HepG2 (cell line): Measurements from ENCODE around the gene CEP76. TPM values are rescaled to one million over a fixed set of nuclear protein-coding genes. Genes with fewer than 3 reads are reported as not detected.

Experiments used
- CEBPB ChIP-seq: IDR thresholded peaks from 2 replicates; pipeline ENCODE4 v1.6.1; 2011; ENCODE audit warnings: low read depth, low read length, improper control_type of control experiment, borderline replicate concordance
- GLI4 ChIP-seq: sonication (generic); formaldehyde crosslinking; IDR thresholded peaks from 2 replicates; pipeline ENCODE4 v1.5.1; 2020; ENCODE audit warnings: missing genetic modification reagents, mild to moderate bottlenecking, moderate library complexity, borderline replicate concordance
- HNF4G ChIP-seq, 2 experiments: sonication (generic) in 1 of 2; formaldehyde crosslinking in 1 of 2; IDR thresholded peaks; 2 replicates each; pipeline versions ENCODE4 v1.4.0 to v1.6.1; 2011 to 2020; ENCODE audit warnings: borderline replicate concordance in 2 of 2, low read depth in 2 of 2, mild to moderate bottlenecking in 2 of 2, low read length in 1 of 2, missing genetic modification reagents in 1 of 2, moderate library complexity in 1 of 2
- JUN ChIP-seq: sonication (generic); formaldehyde crosslinking; IDR thresholded peaks from 2 replicates; pipeline ENCODE4 v1.4.0; 2020; ENCODE audit warnings: mild to moderate bottlenecking, missing genetic modification reagents
- NFKB2 ChIP-seq: sonication (generic); formaldehyde crosslinking; IDR thresholded peaks from 2 replicates; pipeline ENCODE4 v1.4.0; 2020; ENCODE audit warnings: missing genetic modification reagents, borderline replicate concordance
- NR2C2 ChIP-seq: sonication (generic); formaldehyde crosslinking; IDR thresholded peaks from 2 replicates; pipeline ENCODE4 v1.4.0; 2020; ENCODE audit warnings: missing genetic modification reagents, mild to moderate bottlenecking, moderate library complexity, borderline replicate concordance
- NR2F1 ChIP-seq, 2 experiments: fragments of 450-650 bp in 1 of 2; formaldehyde crosslinking in 1 of 2; IDR thresholded peaks; 2 replicates each; pipeline versions ENCODE4 v1.5.0 to v1.6.1; 2016 to 2020; ENCODE audit warnings: mild to moderate bottlenecking in 1 of 2, missing compliant biosample characterization in 1 of 2, missing genetic modification reagents in 1 of 2, moderate library complexity in 1 of 2
- NR2F2 ChIP-seq: IDR thresholded peaks from 2 replicates; pipeline ENCODE4 v1.6.1; 2012; ENCODE audit warnings: low read depth, inconsistent platforms, borderline replicate concordance
- NR2F6 ChIP-seq, 2 experiments: IDR thresholded peaks; 2 replicates each; pipeline ENCODE4 v1.6.1; 2016; ENCODE audit warnings: antibody characterized with exemption in 1 of 2, mild to moderate bottlenecking in 1 of 2
- POLR2AphosphoS5 ChIP-seq: IDR thresholded peaks from 2 replicates; pipeline ENCODE4 v1.6.1; 2012; ENCODE audit warnings: low read depth, low read length
- SALL1 ChIP-seq: sonication (generic); formaldehyde crosslinking; IDR thresholded peaks from 2 replicates; pipeline ENCODE4 v1.8.0; 2022; ENCODE audit warnings: mild to moderate bottlenecking, missing genetic modification reagents
- SAP130 ChIP-seq: IDR thresholded peaks from 2 replicates; pipeline ENCODE4 v1.6.1; 2016; ENCODE audit warnings: low read depth
- SOX13 ChIP-seq, 3 experiments: fragments of 450-650 bp in 1 of 3; sonication (generic) in 1 of 3; formaldehyde crosslinking in 1 of 3; IDR thresholded peaks in 2 of 3; conservative IDR thresholded peaks in 1 of 3; 2 replicates each; pipeline versions ENCODE4 v1.5.0 to v1.6.1; 2016 to 2020; ENCODE audit warnings: antibody characterized with exemption in 1 of 3, mild to moderate bottlenecking in 1 of 3, missing compliant biosample characterization in 1 of 3, missing genetic modification reagents in 1 of 3, moderate library complexity in 1 of 3
- SOX6 ChIP-seq, 2 experiments: fragments of 450-650 bp in 1 of 2; sonication (generic) in 1 of 2; formaldehyde crosslinking in 1 of 2; IDR thresholded peaks; 2 replicates each; pipeline versions ENCODE4 v1.4.0 to v1.6.1; 2017 to 2020; ENCODE audit warnings: antibody characterized with exemption in 1 of 2, mild to moderate bottlenecking in 1 of 2, missing genetic modification reagents in 1 of 2
- TBL1XR1 ChIP-seq: fragments of 150-350 bp; IDR thresholded peaks from 2 replicates; pipeline ENCODE4 v1.6.1; 2014; ENCODE audit warnings: borderline replicate concordance, low read length; ENCODE audit not compliant: partially characterized antibody
- TBX2 ChIP-seq: sonication (generic); formaldehyde crosslinking; IDR thresholded peaks from 2 replicates; pipeline ENCODE4 v1.5.0; 2020; ENCODE audit warnings: missing genetic modification reagents, mild to moderate bottlenecking, borderline replicate concordance
- TCF7 ChIP-seq: sonication (generic); IDR thresholded peaks from 2 replicates; pipeline ENCODE4 v1.6.1; 2016; ENCODE audit warnings: antibody characterized with exemption, low read depth
- TOPORS ChIP-seq: sonication (generic); formaldehyde crosslinking; IDR thresholded peaks from 2 replicates; pipeline ENCODE4 v1.8.0; 2023; ENCODE audit warnings: mild to moderate bottlenecking, missing genetic modification reagents
- ZMYM3 ChIP-seq: sonication (generic); formaldehyde crosslinking; IDR thresholded peaks from 2 replicates; pipeline ENCODE4 v1.5.1; 2020; ENCODE audit warnings: mild to moderate bottlenecking, missing genetic modification reagents
- ZNF263 ChIP-seq: sonication (generic); formaldehyde crosslinking; IDR thresholded peaks from 2 replicates; pipeline ENCODE4 v1.4.0; 2020; ENCODE audit warnings: missing genetic modification reagents
- ZNF354B ChIP-seq: sonication (generic); formaldehyde crosslinking; IDR thresholded peaks from 2 replicates; pipeline ENCODE4 v1.8.0; 2022; ENCODE audit warnings: mild to moderate bottlenecking, missing genetic modification reagents
- ZNF362 ChIP-seq: sonication (generic); formaldehyde crosslinking; IDR thresholded peaks from 2 replicates; pipeline ENCODE4 v1.4.0; 2020; ENCODE audit warnings: missing genetic modification reagents, mild to moderate bottlenecking, borderline replicate concordance
- ZNF501 ChIP-seq: sonication (generic); formaldehyde crosslinking; IDR thresholded peaks from 2 replicates; pipeline ENCODE4 v1.5.1; 2020; ENCODE audit warnings: mild to moderate bottlenecking, moderate library complexity, missing genetic modification reagents
- polyA plus RNA-seq, 8 experiments: library from polyadenylated mRNA; depleted of rRNA in 3 of 8; stranded (reverse) in 7 of 8; unstranded in 1 of 8; fragments of >200 nt; fragmentation: Illumina TruSeq in 4 of 8; extraction: Trizol in 4 of 8; gene quantifications; 2 replicates each; pipeline versions ENCODE4 v1.2.1 to v1.2.3, GENCODE V29; 2011 to 2016; ENCODE audit warnings: low read depth in 4 of 8, missing spikeins in 1 of 8, mixed read lengths in 1 of 8; ENCODE audit not compliant: insufficient read depth in 1 of 8
- total RNA-seq, 5 experiments: library from RNA; depleted of rRNA; stranded (reverse); fragments of >200 nt; fragmentation: Illumina TruSeq; extraction: Trizol; gene quantifications; 2 replicates each; pipeline ENCODE4 v1.2.3, GENCODE V29; 2016; ENCODE audit warnings: low read depth in 1 of 5
- TF ChIP-seq, protein P1 (sequence below): IDR thresholded peaks from 2 replicates; pipeline ENCODE4 v1.6.1; 2016; ENCODE audit warnings: missing compliant biosample characterization, missing genetic modification reagents, borderline replicate concordance
- TF ChIP-seq, protein P2 (sequence below): sonication (generic); formaldehyde crosslinking; IDR thresholded peaks from 2 replicates; pipeline ENCODE4 v1.4.0; 2020; ENCODE audit warnings: missing genetic modification reagents

The CEP76 gene
- total and polyA plus RNA-seq, 2 of the 13 experiments (the other 11 are each of a cell fraction or from before 2014, with no cell fraction given), result 13.9 to 15.1 TPM

DNA sequence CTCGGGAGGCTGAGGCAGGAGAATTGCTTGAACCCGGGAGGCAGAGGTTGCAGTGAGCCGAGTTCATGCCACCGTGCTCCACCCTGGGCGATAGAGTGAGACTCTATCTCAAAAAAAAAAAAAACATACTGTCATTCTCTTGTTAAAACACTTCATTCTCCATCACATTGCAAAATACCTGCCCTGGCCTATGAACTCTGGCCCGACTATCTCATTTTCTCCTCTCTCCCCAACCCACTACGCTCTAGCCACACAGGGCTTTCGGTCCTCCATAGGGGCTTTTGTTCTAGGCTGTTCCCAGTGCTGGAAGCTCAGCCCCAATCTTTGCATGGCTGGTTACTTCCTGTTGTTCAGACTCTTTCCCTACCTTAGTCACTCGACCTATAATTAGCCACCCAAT lies 10.3 kb downstream of the CEP76 start (continued):
- TF ChIP-seq HNF4G (IDR thresholded peaks at IDR 0.05; ENCODE audit: borderline replicate concordance, low read depth, low read length) (peak; percentile 66), HNF4G (CRISPR knock-in tag; IDR thresholded peaks at IDR 0.05; ENCODE audit: borderline replicate concordance, low read depth) (no peak), SAP130 (CRISPR knock-in tag) (peak; percentile 32; the same call in 1 of the 2 replicates), TBX2 (CRISPR knock-in tag) (no peak), ZNF354B (no peak), SALL1 (CRISPR knock-in tag) (peak; percentile 31; the same call in 1 of the 2 replicates), NR2F6 (IDR thresholded peaks at IDR 0.05) (peak; percentile 53), NR2F6 (CRISPR knock-in tag; IDR thresholded peaks at IDR 0.05) (peak; percentile 36; the same call in 1 of the 2 replicates), CEBPB (peak; percentile 44; the same call in 1 of the 2 replicates), NR2F1 (CRISPR knock-in tag; IDR thresholded peaks at IDR 0.05) (peak in 1 of 2 experiments; percentile 27; a peak in 1 of 4 replicates), TOPORS (CRISPR knock-in tag) (no peak), TCF7 (no peak), NFKB2 (CRISPR knock-in tag) (no peak), POLR2AphosphoS5 (no peak), TBL1XR1 (no peak), ZMYM3 (0 out of 2 replicates have a peak, but pooled peaks have one; percentile 4), NR2F2 (peak; percentile 40; the same call in 1 of the 2 replicates), ZNF362 (CRISPR knock-in tag) (peak; percentile 87), JUN (CRISPR knock-in tag) (0 out of 2 replicates have a peak, but pooled peaks have one; percentile 24), ZNF501 (CRISPR knock-in tag) (no peak), SOX6 (IDR thresholded peaks at IDR 0.05) (no peak), SOX6 (CRISPR knock-in tag; IDR thresholded peaks at IDR 0.05) (peak; percentile 53), SOX13 (IDR thresholded peaks at IDR 0.05) (0 out of 2 replicates have a peak, but pooled peaks have one; percentile 14), SOX13 (CRISPR knock-in tag; conservative IDR thresholded peaks at IDR 0.05 in 1 of 2, IDR thresholded peaks at IDR 0.05 in 1 of 2) (no peak), GLI4 (CRISPR knock-in tag) (no peak), ZNF263 (CRISPR knock-in tag) (peak; percentile 43; the same call in 1 of the 2 replicates), NR2C2 (CRISPR knock-in tag) (0 out of 2 replicates have a peak, but pooled peaks have one; percentile 40)
- TF ChIP-seq, protein P1, sequence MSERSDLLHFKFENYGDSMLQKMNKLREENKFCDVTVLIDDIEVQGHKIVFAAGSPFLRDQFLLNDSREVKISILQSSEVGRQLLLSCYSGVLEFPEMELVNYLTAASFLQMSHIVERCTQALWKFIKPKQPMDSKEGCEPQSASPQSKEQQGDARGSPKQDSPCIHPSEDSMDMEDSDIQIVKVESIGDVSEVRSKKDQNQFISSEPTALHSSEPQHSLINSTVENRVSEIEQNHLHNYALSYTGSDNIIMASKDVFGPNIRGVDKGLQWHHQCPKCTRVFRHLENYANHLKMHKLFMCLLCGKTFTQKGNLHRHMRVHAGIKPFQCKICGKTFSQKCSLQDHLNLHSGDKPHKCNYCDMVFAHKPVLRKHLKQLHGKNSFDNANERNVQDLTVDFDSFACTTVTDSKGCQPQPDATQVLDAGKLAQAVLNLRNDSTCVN (CRISPR knock-in tag), result no peak
- TF ChIP-seq, protein P2, sequence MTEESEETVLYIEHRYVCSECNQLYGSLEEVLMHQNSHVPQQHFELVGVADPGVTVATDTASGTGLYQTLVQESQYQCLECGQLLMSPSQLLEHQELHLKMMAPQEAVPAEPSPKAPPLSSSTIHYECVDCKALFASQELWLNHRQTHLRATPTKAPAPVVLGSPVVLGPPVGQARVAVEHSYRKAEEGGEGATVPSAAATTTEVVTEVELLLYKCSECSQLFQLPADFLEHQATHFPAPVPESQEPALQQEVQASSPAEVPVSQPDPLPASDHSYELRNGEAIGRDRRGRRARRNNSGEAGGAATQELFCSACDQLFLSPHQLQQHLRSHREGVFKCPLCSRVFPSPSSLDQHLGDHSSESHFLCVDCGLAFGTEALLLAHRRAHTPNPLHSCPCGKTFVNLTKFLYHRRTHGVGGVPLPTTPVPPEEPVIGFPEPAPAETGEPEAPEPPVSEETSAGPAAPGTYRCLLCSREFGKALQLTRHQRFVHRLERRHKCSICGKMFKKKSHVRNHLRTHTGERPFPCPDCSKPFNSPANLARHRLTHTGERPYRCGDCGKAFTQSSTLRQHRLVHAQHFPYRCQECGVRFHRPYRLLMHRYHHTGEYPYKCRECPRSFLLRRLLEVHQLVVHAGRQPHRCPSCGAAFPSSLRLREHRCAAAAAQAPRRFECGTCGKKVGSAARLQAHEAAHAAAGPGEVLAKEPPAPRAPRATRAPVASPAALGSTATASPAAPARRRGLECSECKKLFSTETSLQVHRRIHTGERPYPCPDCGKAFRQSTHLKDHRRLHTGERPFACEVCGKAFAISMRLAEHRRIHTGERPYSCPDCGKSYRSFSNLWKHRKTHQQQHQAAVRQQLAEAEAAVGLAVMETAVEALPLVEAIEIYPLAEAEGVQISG (CRISPR knock-in tag), result peak; percentile 71
